GM12874 (cell line): ENCODE results near the gene NDUFA5.

Experiments
- CTCF ChIP-seq: IDR thresholded peaks from 2 replicates; pipeline ENCODE4 v1.5.1; 2011; ENCODE audit warnings: low read depth, mild to moderate bottlenecking, control low read depth, low read length, moderate library complexity; ENCODE audit not compliant: insufficient read depth

NDUFA5 gene

GRCh38 chr7:123494193-123494796, 63.3 kb downstream of the NDUFA5 start:
- TF ChIP-seq CTCF = peak; percentile 20; the same call in 1 of the 2 replicates

- peak; percentile 29; the same call in 1 of the 2 replicates for TF ChIP-seq CTCF
These were observed 65.1 kb downstream of the NDUFA5 start for GRCh38 chr7:123492485-123492884.
